HepG2 (cell line): ENCODE measurements around the gene SYTL2.

Experiments
- GTF3A ChIP-seq: sonication (generic); formaldehyde crosslinking; conservative IDR thresholded peaks from 2 replicates; pipeline ENCODE4 v1.4.0; 2020; ENCODE audit warnings: mild to moderate bottlenecking, missing genetic modification reagents
- HCFC1 ChIP-seq: fragments of 150-350 bp; IDR thresholded peaks from 2 replicates; pipeline ENCODE4 v1.6.1; 2014; ENCODE audit warnings: low read depth, low read length
- MAX ChIP-seq: IDR thresholded peaks from 2 replicates; pipeline ENCODE4 v1.6.1; 2012; ENCODE audit warnings: inconsistent platforms
- NFE2L1 ChIP-seq: sonication (generic); formaldehyde crosslinking; IDR thresholded peaks from 2 replicates; pipeline ENCODE4 v1.4.0; 2020; ENCODE audit warnings: missing genetic modification reagents, mild to moderate bottlenecking, borderline replicate concordance
- RNF2 ChIP-seq: fragments of 450-650 bp; conservative IDR thresholded peaks from 2 replicates; pipeline ENCODE4 v1.6.1; 2016; ENCODE audit warnings: low read depth
- STAT5B ChIP-seq: sonication (generic); formaldehyde crosslinking; IDR thresholded peaks from 2 replicates; pipeline ENCODE4 v1.4.0; 2020; ENCODE audit warnings: missing genetic modification reagents
- TCF7 ChIP-seq: sonication (generic); IDR thresholded peaks from 2 replicates; pipeline ENCODE4 v1.6.1; 2016; ENCODE audit warnings: antibody characterized with exemption, low read depth
- ZBTB20 ChIP-seq: sonication (generic); formaldehyde crosslinking; IDR thresholded peaks from 2 replicates; pipeline ENCODE4 v1.8.1; 2023; ENCODE audit warnings: missing genetic modification reagents, low read depth, mild to moderate bottlenecking, borderline replicate concordance
- ZNF253 ChIP-seq: sonication (generic); formaldehyde crosslinking; IDR thresholded peaks from 2 replicates; pipeline ENCODE4 v1.8.0; 2022; ENCODE audit warnings: mild to moderate bottlenecking, missing genetic modification reagents, borderline replicate concordance
- ZNF317 ChIP-seq: sonication (generic); formaldehyde crosslinking; IDR thresholded peaks from 2 replicates; pipeline ENCODE4 v1.5.0; 2020; ENCODE audit warnings: mild to moderate bottlenecking, missing genetic modification reagents
- ZNF501 ChIP-seq: sonication (generic); formaldehyde crosslinking; IDR thresholded peaks from 2 replicates; pipeline ENCODE4 v1.5.1; 2020; ENCODE audit warnings: mild to moderate bottlenecking, moderate library complexity, missing genetic modification reagents

- TF ChIP-seq ZNF501 (CRISPR knock-in tag) = no peak
- TF ChIP-seq TCF7 = no peak
- TF ChIP-seq ZNF317 (CRISPR knock-in tag) = no peak
- no peak for TF ChIP-seq ZNF253 (CRISPR knock-in tag)
- no peak for TF ChIP-seq NFE2L1 (CRISPR knock-in tag)
- TF ChIP-seq STAT5B (CRISPR knock-in tag) = no peak
- TF ChIP-seq RNF2 = no peak
- TF ChIP-seq HCFC1 = no peak
- no peak for TF ChIP-seq MAX
- no peak for TF ChIP-seq ZBTB20 (CRISPR knock-in tag)
- no peak for TF ChIP-seq GTF3A (CRISPR knock-in tag)
Observed at GRCh38 chr11:85656777-85657176, 154.2 kb downstream of the SYTL2 start.
